NOMO-1 (cell line): ENCODE measurements around the gene SULT2B1.
A peak's percentile ranks its signal among the peaks of the same experiment; 100 is the strongest.
"Not testable (repeated sequence)": the region's sequence is repeated elsewhere in the genome, so short reads cannot be mapped to it uniquely, and the experiment has no call there.

ENCODE experiments used
- DNase-seq, 2 experiments: peaks; one replicate each; lab custom pipeline; 2025; ENCODE audit not compliant: unreplicated experiment in 2 of 2; lab: John Stamatoyannopoulos, UW

The SULT2B1 gene

GRCh38 chr19:48618278-48618915 lies 66.4 kb downstream of the SULT2B1 start:
- DNase-seq = peak in 1 of 2 experiments; percentile 45

- DNase-seq = peak; percentile 98 to 99
Measured at GRCh38 chr19:48618916-48619691, 67.1 kb downstream of the SULT2B1 start, which contains the start of the genes RPL18 and SPHK2. RPL18 (minus strand) TSS chr19:48619178; CDS start chr19:48619143, 35 bp downstream. SPHK2 (plus strand) TSS chr19:48619506; CDS start chr19:48620515, 1,009 bp downstream.

- DNase-seq = no peak
Measured at GRCh38 chr19:48619692-48620585, 68.0 kb downstream of the SULT2B1 start.

- DNase-seq = no peak
Measured at GRCh38 chr19:48623556-48624066, 71.6 kb downstream of the SULT2B1 start.

- no peak for DNase-seq
Measured at GRCh38 chr19:48624067-48624594, 72.2 kb downstream of the SULT2B1 start.

GRCh38 chr19:48624791-48625723 lies 73.1 kb downstream of the SULT2B1 start:
- no peak for DNase-seq

GRCh38 chr19:48625891-48626327 lies 73.9 kb downstream of the SULT2B1 start:
- no peak for DNase-seq

- peak in 1 of 2 experiments; percentile 15 for DNase-seq
Measured at GRCh38 chr19:48627201-48627864, 75.4 kb downstream of the SULT2B1 start.

GRCh38 chr19:48627865-48628314 lies 75.9 kb downstream of the SULT2B1 start:
- DNase-seq = no peak

GRCh38 chr19:48628486-48629296 lies 76.7 kb downstream of the SULT2B1 start:
- DNase-seq = no peak

GRCh38 chr19:48629297-48629598 lies 77.3 kb downstream of the SULT2B1 start:
- no peak for DNase-seq

GRCh38 chr19:48629599-48630295 lies 77.8 kb downstream of the SULT2B1 start:
- DNase-seq = no peak

GRCh38 chr19:48630296-48631063 lies 78.5 kb downstream of the SULT2B1 start:
- no peak for DNase-seq

- DNase-seq = no peak
Measured at GRCh38 chr19:48631225-48631624, 79.3 kb downstream of the SULT2B1 start.

GRCh38 chr19:48632286-48632685 lies 80.3 kb downstream of the SULT2B1 start:
- not testable (repeated sequence) for DNase-seq

GRCh38 chr19:48632692-48633147 lies 80.7 kb downstream of the SULT2B1 start:
- no peak for DNase-seq
